HepG2 (cell line): ENCODE measurements around the gene HCN4. TPM values are rescaled to one million over a fixed set of nuclear protein-coding genes. Genes with fewer than 3 reads are reported as not detected.
A peak's percentile ranks its signal among the peaks of the same experiment; 100 is the strongest.

Experiments
- CEBPB ChIP-seq: IDR thresholded peaks from 2 replicates; pipeline ENCODE4 v1.6.1; 2011; ENCODE audit warnings: low read depth, low read length, improper control_type of control experiment, borderline replicate concordance
- E2F1 ChIP-seq: sonication (generic); formaldehyde crosslinking; IDR thresholded peaks from 2 replicates; pipeline ENCODE4 v1.5.0; 2020; ENCODE audit warnings: missing genetic modification reagents
- GTF2F1 ChIP-seq: fragments of 150-350 bp; IDR thresholded peaks from 2 replicates; pipeline ENCODE4 v1.6.1; 2014; ENCODE audit warnings: low read length
- HNRNPLL ChIP-seq: fragments of 200-400 bp; formaldehyde crosslinking; IDR thresholded peaks from 2 replicates; pipeline ENCODE4 v1.6.1; 2017; ENCODE audit warnings: mild to moderate bottlenecking, low read depth, low read length; ENCODE audit not compliant: poor library complexity, severe bottlenecking
- KMT2A ChIP-seq: sonication (generic); formaldehyde crosslinking; IDR thresholded peaks from 2 replicates; pipeline ENCODE4 v1.4.0; 2020; ENCODE audit warnings: missing genetic modification reagents
- KMT2B ChIP-seq: IDR thresholded peaks from 2 replicates; pipeline ENCODE4 v1.6.1; 2016; ENCODE audit warnings: missing genetic modification reagents, missing compliant biosample characterization
- LCORL ChIP-seq, 2 experiments: fragments of 450-650 bp in 1 of 2; sonication (generic) in 1 of 2; formaldehyde crosslinking in 1 of 2; IDR thresholded peaks; 2 replicates each; pipeline versions ENCODE4 v1.5.0 to v1.6.1; 2017 to 2020; ENCODE audit warnings: antibody characterized with exemption in 1 of 2, missing genetic modification reagents in 1 of 2
- POLR2AphosphoS5 ChIP-seq: IDR thresholded peaks from 2 replicates; pipeline ENCODE4 v1.6.1; 2012; ENCODE audit warnings: low read depth, low read length
- POLR2G ChIP-seq: fragments of 200-400 bp; formaldehyde crosslinking; IDR thresholded peaks from 2 replicates; pipeline ENCODE4 v1.6.1; 2018; ENCODE audit warnings: mild to moderate bottlenecking, low read depth, low read length, moderate library complexity
- PRMT3 ChIP-seq: sonication (generic); formaldehyde crosslinking; IDR thresholded peaks from 2 replicates; pipeline ENCODE4 v1.8.1; 2022; ENCODE audit warnings: low read depth, mild to moderate bottlenecking, moderate library complexity, missing genetic modification reagents, borderline replicate concordance
- SPEN ChIP-seq: sonication (generic); formaldehyde crosslinking; IDR thresholded peaks from 2 replicates; pipeline ENCODE4 v1.5.1; 2020; ENCODE audit warnings: low read depth, mild to moderate bottlenecking, missing genetic modification reagents
- SSRP1 ChIP-seq: IDR thresholded peaks from 2 replicates; pipeline ENCODE4 v1.6.1; 2016; ENCODE audit warnings: control low read depth
- TBX2 ChIP-seq: sonication (generic); formaldehyde crosslinking; IDR thresholded peaks from 2 replicates; pipeline ENCODE4 v1.5.0; 2020; ENCODE audit warnings: missing genetic modification reagents, mild to moderate bottlenecking, borderline replicate concordance
- ZBTB8A ChIP-seq: sonication (generic); formaldehyde crosslinking; IDR thresholded peaks from 2 replicates; pipeline ENCODE4 v1.4.0; 2020; ENCODE audit warnings: mild to moderate bottlenecking, low read depth, missing genetic modification reagents, borderline replicate concordance
- ZNF264 ChIP-seq: sonication (generic); formaldehyde crosslinking; IDR thresholded peaks from 2 replicates; pipeline ENCODE4 v1.4.0; 2020; ENCODE audit warnings: missing genetic modification reagents
- ZNF367 ChIP-seq: sonication (generic); formaldehyde crosslinking; IDR thresholded peaks from 2 replicates; pipeline ENCODE4 v1.4.0; 2020; ENCODE audit warnings: missing genetic modification reagents, borderline replicate concordance
- ZNF609 ChIP-seq: sonication (generic); formaldehyde crosslinking; IDR thresholded peaks from 2 replicates; pipeline ENCODE4 v1.4.0; 2020; ENCODE audit warnings: mild to moderate bottlenecking, missing genetic modification reagents, borderline replicate concordance
- ZNF713 ChIP-seq: sonication (generic); formaldehyde crosslinking; IDR thresholded peaks from 2 replicates; pipeline ENCODE4 v1.4.0; 2020; ENCODE audit warnings: mild to moderate bottlenecking, missing genetic modification reagents
- ZNF746 ChIP-seq: sonication (generic); formaldehyde crosslinking; IDR thresholded peaks from 2 replicates; pipeline ENCODE4 v1.8.0; 2022; ENCODE audit warnings: mild to moderate bottlenecking, missing genetic modification reagents
- polyA plus RNA-seq, 8 experiments: library from polyadenylated mRNA; depleted of rRNA in 3 of 8; stranded (reverse) in 7 of 8; unstranded in 1 of 8; fragments of >200 nt; fragmentation: Illumina TruSeq in 4 of 8; extraction: Trizol in 4 of 8; gene quantifications; 2 replicates each; pipeline versions ENCODE4 v1.2.1 to v1.2.3, GENCODE V29; 2011 to 2016; ENCODE audit warnings: low read depth in 4 of 8, missing spikeins in 1 of 8, mixed read lengths in 1 of 8; ENCODE audit not compliant: insufficient read depth in 1 of 8
- total RNA-seq, 5 experiments: library from RNA; depleted of rRNA; stranded (reverse); fragments of >200 nt; fragmentation: Illumina TruSeq; extraction: Trizol; gene quantifications; 2 replicates each; pipeline ENCODE4 v1.2.3, GENCODE V29; 2016; ENCODE audit warnings: low read depth in 1 of 5
- TF ChIP-seq, protein P1 (sequence below): sonication (generic); formaldehyde crosslinking; IDR thresholded peaks from 2 replicates; pipeline ENCODE4 v1.8.0; 2022; ENCODE audit warnings: missing genetic modification reagents, mild to moderate bottlenecking, inconsistent platforms, borderline replicate concordance
- TF ChIP-seq, protein P2 (sequence below): sonication (generic); formaldehyde crosslinking; IDR thresholded peaks from 2 replicates; pipeline ENCODE4 v1.5.1; 2020; ENCODE audit warnings: mild to moderate bottlenecking, missing genetic modification reagents, moderate library complexity

HCN4 gene
- total and polyA plus RNA-seq, 2 of the 13 experiments (the other 11 are each of a cell fraction or from before 2014, with no cell fraction given), result not detected

- no peak for TF ChIP-seq PRMT3
- TF ChIP-seq ZBTB8A (CRISPR knock-in tag), result no peak
- peak; percentile 34; the same call in 1 of the 2 replicates for TF ChIP-seq KMT2B (CRISPR knock-in tag)
- no peak for TF ChIP-seq ZNF609 (CRISPR knock-in tag)
- TF ChIP-seq E2F1 (CRISPR knock-in tag), result no peak
- no peak for TF ChIP-seq CEBPB
- no peak; the same call in 1 of the 2 replicates for TF ChIP-seq ZNF367 (CRISPR knock-in tag)
- TF ChIP-seq ZNF746 (CRISPR knock-in tag), result no peak
- TF ChIP-seq HNRNPLL, result no peak
- peak; percentile 24; the same call in 1 of the 2 replicates for TF ChIP-seq SPEN
- TF ChIP-seq ZNF713, result no peak
- no peak for TF ChIP-seq KMT2A (CRISPR knock-in tag)
- 0 out of 2 replicates have a peak, but pooled peaks have one; percentile 35 for TF ChIP-seq TBX2 (CRISPR knock-in tag)
- TF ChIP-seq, protein P1, sequence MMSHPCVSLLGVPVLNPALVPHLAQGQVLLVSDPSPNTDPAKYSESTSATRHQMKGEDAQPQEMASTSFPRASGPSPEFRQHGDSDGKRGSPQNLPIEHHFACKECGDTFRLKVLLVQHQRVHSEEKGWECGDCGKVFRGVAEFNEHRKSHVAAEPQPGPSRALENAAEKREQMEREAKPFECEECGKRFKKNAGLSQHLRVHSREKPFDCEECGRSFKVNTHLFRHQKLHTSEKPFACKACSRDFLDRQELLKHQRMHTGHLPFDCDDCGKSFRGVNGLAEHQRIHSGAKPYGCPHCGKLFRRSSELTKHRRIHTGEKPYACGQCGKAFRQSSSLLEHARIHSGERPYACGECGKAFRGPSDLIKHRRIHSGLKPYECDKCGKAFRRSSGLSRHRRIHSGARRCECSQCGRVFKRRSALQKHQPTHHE (CRISPR knock-in tag), result no peak
- TF ChIP-seq POLR2G, result no peak
- TF ChIP-seq, protein P2, sequence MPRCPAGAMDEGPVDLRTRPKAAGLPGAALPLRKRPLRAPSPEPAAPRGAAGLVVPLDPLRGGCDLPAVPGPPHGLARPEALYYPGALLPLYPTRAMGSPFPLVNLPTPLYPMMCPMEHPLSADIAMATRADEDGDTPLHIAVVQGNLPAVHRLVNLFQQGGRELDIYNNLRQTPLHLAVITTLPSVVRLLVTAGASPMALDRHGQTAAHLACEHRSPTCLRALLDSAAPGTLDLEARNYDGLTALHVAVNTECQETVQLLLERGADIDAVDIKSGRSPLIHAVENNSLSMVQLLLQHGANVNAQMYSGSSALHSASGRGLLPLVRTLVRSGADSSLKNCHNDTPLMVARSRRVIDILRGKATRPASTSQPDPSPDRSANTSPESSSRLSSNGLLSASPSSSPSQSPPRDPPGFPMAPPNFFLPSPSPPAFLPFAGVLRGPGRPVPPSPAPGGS (CRISPR knock-in tag), result no peak
- no peak for TF ChIP-seq LCORL (IDR thresholded peaks at IDR 0.05)
- TF ChIP-seq LCORL (CRISPR knock-in tag; IDR thresholded peaks at IDR 0.05), result no peak
- TF ChIP-seq POLR2AphosphoS5, result no peak
- TF ChIP-seq SSRP1 (CRISPR knock-in tag), result no peak
- TF ChIP-seq GTF2F1, result no peak
- TF ChIP-seq ZNF264 (CRISPR knock-in tag), result peak; percentile 67; the same call in 1 of the 2 replicates
Observed at GRCh38 chr15:73346735-73347312, 21.9 kb downstream of the HCN4 start (continued).
